ENCODE results near the gene PSTPIP2.
A peak's percentile ranks its signal among the peaks of the same experiment; 100 is the strongest.

DNA sequence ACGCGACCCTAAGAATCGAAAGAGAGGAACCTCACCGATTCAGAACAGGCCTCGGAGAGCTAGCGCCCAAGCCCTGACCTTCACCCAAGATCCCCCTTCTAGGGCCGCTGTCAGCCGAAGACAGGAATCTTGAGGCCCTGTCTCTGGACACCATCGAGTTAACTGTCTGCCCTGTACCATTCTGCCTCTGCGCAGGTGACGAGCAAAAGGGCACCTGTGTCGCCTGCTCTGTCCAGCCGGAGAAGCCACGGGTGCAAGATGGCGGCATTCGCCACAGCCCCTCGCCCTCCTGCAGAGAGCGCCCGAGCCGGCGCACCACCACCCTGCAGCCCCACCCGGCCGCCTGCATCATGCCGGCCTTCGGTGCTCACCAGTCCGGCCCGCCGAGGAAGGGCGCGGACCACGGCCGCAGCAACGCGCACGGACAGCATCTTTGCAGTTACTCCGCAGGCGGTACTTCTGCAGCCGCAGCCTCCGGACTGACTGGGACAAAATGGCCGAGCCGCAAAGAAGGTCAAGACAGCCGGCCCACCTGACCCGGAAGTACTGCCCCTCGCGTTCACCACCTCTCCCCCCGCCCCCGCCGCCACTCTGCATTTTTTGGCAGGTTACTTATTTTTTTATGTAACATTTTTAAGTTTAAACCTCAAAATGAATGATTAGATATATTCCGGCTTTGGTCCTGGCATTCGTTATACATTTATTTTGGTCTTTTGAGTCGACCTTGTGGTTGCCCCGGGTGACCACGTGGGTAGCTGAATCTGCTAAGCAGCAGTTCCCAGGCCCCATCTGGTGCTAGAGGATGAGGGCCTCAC is 25.9 kb upstream of the PSTPIP2 start, which contains the start of gene ATP5F1A:
- TF ChIP-seq POLR2A (IDR thresholded peaks at IDR 0.05; ENCODE audit: low read length), result peak; percentile 69
- TF ChIP-seq GATA1 (IDR thresholded peaks at IDR 0.05; ENCODE audit: low read depth, low read length), result no peak

Data from erythroblast (primary cell).